SH-SY5Y (cell line): ENCODE measurements around the gene ZNF710.

Experiments used
- GATA2 ChIP-seq: IDR thresholded peaks from 2 replicates; pipeline ENCODE4 v1.6.1; 2011; ENCODE audit warnings: mild to moderate bottlenecking, low read depth, low read length
- GATA3 ChIP-seq: IDR thresholded peaks from 2 replicates; pipeline ENCODE4 v1.6.1; 2011; ENCODE audit warnings: low read depth, mild to moderate bottlenecking, low read length, moderate library complexity

DNA sequence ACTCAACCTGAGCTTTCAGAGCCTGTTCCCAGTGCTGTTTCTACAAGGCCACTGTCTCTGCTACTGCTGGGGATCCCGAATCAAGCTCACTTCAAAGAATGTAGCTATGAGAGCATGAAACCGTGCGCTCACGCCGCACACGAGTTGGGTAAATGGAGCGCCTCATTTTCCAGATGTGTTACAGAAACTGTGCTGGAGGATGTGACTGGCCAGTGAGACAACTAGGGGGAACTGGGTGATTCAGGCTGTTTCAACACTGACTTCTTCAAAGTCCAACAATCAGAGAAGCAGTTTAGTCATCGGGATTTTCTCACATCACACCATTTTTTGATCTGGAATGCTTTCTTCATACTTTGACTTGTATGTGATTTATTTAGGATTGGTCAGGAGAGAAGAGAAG is 3.5 kb downstream of the ZNF710 start:
- TF ChIP-seq GATA3 (no peak), GATA2 (no peak)
